Stimulated activated CD4-positive, alpha-beta T cell treated with anti-CD3 and anti-CD28 coated beads, Interleukin-15, amount 100 ng/mL, for 24 hours (primary cell): ENCODE measurements around the gene VDR.

ENCODE experiments used
- DNase-seq: peaks from one replicate; pipeline ENCODE4 v3.0.0-alpha.2; 2020

VDR gene

GRCh38 chr12:47904713-47905709, at the start of gene VDR:
TSS of gene VDR (minus strand) at chr12:47904994. CDS start at chr12:47879113, 25,881 bp downstream.
- peak; percentile 81 for DNase-seq

DNA sequence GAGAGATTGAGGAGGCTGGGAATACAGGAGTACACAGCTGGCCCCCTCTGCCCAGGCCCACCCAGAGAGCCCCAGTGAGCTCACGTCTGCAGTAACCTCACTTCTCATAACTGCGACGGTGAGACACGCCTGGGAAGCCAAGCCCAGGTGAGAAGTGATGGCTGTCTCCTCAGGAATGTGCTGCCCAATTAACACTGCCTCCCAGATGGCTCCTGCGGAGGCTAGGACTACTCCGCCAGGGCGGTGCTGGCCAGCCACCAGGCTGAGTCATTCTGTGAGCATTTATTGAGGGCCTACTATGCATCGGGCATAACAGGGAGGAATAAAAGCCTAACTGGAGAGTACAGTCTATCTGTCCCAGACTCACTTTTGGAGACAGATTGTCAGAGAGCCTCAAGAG, 49.3 kb upstream of the VDR start:
- no peak for DNase-seq

GRCh38 chr12:47950856-47951468, 46.2 kb upstream of the VDR start:
- no peak for DNase-seq

DNA sequence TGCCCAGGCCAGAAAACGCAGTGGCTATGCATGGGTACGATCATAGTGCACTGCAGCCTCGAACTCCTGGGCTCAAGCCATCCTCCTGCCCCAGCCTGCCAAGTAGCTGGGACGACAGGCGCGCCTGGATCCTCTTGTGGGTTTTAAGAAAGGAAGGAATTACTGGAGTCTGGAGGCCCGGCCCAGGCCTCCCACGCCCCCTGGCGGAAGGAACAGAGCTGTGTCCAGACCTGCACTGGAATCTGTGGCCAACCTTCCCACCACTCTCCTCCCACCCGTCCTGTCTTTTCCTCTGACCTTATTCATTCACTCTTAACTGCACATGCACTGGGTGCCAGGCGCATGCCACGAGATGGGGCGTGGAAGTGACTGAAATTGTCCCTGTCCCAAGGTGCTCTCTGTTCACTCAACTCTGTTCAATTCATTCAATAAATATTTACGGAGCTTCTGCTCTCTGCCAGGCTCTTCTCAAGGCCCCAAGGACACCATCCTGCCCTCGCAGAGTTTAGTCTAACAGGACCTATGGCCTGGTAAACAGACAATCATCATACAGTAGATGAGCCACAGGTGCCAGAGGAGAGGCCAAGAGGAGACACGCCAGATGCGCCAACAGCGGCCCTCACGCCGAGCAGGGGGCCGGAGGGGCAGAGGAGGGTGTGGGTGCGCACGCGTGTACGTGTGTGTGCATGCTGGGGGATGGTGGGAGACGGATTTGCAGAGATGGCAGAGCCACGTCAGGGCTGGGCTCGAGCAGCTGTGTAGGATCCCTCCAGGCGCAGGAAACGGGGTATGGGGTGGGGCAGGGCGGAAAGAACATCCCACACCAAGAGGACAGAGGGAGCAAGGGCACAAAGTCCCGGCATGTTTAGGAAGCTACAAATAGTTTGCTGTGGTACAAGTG, 44.9 kb upstream of the VDR start:
- peak; percentile 75 for DNase-seq

- DNase-seq, result no peak
Observed at GRCh38 chr12:47947341-47947740, 42.5 kb upstream of the VDR start.

DNA sequence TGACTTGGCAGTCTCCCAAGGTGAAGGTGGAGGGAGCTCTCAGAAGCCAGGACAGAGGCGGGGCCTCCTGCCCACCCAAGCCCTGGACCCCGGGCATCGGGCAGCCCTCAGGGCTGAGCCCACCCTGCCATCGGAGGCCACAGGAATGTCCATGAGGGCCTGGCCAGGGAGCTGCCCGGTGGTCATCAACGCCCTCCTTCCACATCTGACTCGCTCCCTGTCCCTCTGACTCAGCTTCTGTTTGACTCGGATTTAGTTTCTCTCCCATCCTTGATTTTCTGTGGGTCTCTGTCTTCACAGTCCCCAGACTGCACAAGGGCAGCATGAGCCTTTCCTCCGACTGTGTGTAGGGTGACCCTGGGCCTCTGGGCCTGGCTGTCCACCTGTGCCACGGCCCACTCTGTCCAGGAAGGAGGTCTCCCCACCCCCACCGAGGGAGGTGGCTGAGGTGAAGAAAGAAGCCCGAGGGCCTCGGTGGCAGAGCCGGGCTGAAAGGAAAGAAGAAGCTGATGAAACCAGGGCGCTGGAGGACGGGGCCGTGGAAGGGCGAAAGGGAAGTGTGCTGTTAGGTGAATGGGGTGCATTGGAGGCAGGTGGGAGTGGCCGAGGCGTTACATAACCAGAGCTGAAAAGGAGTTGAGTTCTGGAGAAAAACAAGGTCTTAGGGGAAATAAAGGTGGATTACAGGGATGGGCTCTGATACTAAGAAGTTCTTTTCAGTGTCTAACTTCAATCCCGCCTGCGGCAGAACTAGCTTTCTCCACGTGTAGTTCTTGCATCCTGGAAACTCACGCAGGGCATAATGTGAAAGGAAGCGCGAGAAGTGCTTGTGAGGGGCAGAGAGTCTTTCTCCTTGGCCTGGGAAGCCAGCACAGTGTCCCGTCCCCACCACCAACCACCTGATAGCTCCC, 41.9 kb upstream of the VDR start:
- no peak for DNase-seq

DNA sequence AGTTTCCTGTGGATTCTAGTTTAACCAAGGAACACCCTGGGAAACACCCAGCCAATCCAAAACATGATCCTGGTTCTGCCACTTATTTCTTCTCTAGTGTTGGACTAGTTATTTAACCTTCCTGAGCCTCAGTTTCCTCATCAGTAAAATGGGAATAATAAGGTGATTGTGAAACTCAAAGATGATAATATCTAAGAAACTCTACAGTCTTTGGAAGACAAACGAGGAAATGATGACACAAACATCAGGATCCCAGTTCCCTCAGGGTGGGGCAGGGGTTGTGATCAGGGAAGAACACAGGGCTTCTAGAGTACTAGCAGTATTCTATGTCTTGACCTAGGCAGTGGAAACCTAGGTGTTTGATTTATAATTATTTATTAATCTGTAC, 40.5 kb upstream of the VDR start:
- DNase-seq, result no peak

DNA sequence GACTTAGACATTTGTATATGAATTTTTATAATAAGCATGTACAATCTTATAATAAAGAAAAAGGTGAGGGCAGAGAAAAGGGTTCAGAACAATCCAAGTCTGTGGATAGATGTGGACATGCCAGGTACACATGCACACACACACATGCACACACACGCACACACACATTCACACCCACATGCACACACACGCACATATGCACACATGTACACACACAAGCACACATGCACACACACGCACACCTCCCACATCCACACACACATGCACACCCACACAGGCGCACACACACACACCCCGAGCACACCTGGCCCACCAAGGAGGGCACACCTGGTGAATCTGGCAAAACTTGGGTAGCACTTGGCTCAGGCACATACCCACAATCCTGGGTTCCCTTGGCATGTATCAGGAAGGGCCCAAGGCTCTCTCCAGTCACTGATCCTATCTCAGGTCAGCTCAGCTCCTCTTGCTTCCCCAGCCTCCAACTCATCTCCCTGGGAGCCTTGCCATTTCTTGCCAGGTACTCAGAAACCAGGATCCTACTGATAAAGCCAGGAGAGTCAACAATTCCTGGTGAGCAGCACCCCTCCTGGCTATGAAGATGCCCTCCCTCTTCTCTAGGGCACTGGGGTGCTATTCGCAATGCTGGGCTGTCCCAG, 40.0 kb upstream of the VDR start:
- no peak for DNase-seq

GRCh38 chr12:47943623-47944340, 39.0 kb upstream of the VDR start:
- DNase-seq, result no peak

DNA sequence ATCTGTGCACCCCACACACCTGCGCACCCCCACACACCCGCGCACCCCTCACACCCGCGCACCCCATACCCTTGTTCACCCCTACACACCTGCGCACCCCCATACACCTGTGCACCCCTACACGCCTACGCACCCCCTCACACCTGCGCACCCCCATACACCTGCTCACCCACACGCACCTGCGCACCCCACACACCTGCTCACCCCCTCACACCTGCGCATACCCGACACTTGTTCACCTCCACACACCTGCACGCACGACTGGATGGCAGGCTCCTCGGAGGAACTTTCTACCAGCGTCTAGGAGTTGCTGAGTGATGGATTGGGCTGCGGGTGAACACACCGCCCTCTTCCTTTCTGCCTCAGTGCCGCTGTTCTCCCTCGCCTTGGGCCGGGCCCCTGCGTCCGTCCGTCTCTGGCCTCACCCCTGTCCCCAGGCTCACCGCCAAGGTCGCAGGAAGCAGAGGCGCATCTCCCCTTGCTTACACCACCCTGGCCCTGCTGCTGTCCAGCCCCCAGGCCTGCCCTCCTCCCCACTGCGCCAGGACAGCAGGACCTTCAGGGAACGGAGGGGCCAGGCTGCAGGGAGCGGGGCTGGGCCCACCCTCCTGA, 37.9 kb upstream of the VDR start:
- no peak for DNase-seq

GRCh38 chr12:47941871-47942613, 37.2 kb upstream of the VDR start:
- DNase-seq, result peak; percentile 66

GRCh38 chr12:47941475-47941780, 36.6 kb upstream of the VDR start:
- no peak for DNase-seq

DNA sequence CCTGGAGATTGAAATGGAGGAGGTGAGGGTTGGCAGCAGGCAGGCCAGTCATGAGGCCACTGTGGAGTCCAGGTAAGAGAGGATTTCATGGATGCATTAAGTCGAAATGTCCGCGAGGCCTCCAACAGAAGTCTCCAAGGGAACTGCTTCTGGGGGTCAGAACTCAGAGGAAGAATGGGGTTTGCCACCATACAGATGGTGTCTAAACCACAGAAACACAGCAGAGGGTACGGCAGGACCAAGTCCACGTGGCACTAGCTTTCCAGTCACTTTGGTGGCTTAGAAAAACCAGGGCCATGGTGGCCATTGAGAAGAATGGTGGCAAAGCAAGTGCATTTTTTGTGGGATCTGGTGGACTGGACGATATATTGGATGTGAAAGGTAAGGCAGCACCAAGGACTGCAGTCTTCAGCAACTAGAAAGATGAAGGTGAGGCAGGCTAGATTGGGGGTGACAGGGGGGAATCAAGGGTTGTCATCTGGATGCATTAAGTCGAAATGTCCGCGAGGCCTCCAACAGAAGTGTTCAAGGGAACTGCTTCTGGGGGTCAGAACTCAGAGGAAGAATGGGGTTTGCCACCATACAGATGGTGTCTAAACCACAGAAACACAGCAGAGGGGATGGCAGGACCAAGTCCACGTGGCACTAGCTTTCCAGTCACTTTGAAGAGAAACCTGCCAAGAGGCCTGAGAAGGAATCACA, 36.1 kb upstream of the VDR start:
- no peak for DNase-seq

DNA sequence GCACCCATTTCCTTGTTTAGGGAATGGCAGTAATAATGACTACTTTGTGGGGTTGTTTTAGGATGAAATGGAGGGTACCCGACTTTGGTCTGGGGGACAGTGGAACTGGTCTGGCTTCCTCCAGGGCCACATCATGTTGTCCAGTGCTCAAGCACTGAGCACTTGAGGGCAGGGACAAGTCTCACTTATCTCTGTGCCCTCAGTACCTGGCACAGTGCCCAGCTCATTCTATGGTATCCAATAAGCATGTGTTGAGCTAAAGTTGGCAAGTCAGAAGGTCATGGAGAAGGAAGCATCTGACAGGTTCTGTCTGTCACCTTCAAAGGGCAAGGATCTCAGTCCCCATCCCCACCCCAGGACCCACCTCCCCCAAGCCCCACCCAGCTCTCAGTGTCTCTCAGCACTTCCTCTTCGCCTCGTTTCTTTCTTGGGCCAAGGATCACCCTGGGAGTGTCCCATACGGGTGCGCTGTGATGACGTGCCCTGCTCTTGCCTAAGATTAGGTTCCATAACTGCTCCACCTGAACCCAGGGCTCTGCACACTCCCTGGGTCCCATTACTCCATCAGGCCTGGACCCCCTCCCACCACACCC, 34.3 kb upstream of the VDR start:
- DNase-seq, result no peak

DNA sequence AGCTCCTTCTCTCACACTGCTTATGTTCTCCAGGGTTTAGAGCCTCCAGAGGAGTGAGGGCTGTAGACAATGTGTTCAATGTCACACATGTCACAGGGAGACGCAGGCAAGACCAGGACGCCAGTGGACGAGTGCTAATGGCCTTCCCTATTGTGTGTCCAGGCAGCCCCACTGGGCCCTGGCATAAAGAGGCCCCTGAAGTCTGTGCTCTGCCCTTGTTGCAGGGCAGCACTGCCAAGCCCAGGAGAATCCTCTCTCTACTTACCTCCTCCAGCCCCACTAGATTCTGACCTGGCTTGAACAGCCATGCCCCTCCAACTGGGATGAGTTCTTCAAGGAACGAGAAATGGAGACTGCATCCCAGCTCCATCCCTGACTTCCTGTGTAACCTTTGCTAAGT, 33.8 kb upstream of the VDR start:
- DNase-seq, result no peak

DNA sequence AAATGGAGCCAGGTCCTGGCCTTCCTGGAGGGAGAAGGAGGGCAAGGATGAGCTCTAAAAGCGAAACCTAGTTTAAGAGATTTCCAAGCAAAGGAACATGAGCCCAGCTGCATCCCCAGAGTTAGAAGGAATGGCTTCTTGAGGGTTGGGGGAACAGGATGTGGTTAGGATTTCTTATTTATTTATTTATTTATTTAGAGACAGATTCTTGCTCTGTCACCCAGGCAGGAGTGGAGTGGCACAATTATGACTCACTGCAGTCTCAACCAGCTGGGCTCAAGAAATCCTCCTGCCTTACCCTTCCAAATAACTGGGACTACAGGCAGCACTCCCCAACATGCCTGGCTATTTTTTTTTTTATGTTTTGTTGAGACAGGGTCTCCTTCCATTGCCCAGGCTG, 33.3 kb upstream of the VDR start:
- DNase-seq, result no peak

- no peak for DNase-seq
Observed at GRCh38 chr12:47935184-47935583, 30.4 kb upstream of the VDR start.

DNA sequence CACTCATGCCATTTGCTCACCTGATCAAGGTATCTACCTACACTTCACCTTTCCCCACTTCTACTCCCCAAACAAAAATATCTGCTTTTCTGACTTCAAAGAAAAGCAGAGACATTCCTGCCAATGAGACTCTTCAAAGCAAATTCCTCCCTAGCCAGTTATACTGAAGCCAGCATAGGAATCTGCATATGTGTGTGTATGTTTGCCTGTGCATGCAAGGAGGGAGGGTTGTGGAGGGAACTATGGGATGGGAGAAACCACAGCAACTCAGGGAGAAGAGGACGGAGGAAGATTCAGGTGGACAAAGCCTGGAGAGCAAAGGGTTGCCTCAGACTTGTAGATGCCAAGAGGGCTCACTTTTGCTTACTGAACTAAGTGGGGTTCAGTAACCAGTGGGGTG, 26.4 kb upstream of the VDR start:
- DNase-seq, result no peak

- DNase-seq, result no peak
Observed at GRCh38 chr12:47930634-47931033, 25.8 kb upstream of the VDR start.
